Measurements from ENCODE around the gene FBXO27.

DNA sequence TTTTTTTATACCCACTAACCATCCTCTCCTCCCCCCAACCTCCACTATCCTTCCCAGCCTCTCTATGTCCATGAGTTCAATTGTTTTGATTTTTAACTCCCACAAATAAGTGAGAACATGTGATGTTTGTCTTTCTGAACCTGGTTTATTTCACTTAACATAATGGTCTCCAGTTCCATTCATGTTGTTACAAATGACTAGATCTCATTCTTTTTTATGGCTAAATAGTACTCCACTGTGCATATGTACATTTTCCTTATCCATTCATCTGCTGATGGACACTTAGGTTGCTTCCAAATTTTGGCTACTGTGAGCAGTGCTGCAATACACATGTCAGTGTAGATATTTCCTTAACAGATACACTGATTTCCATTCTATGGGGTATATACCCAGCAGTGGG, 27.0 kb upstream of the FBXO27 start:
- TF ChIP-seq CTCF (IDR thresholded peaks at IDR 0.05; ENCODE audit: low read depth, low read length, missing input control) (no peak), RAD21 (IDR thresholded peaks at IDR 0.05) (no peak), JUND (IDR thresholded peaks at IDR 0.05) (no peak), FOXA2 (IDR thresholded peaks at IDR 0.05) (no peak), GABPA (IDR thresholded peaks at IDR 0.05 in 1 of 2, conservative IDR thresholded peaks at IDR 0.05 in 1 of 2) (no peak), MAX (IDR thresholded peaks at IDR 0.05) (no peak), TAF1 (conservative IDR thresholded peaks at IDR 0.05) (no peak), YY1 (IDR thresholded peaks at IDR 0.05) (no peak), EGR1 (IDR thresholded peaks at IDR 0.05; ENCODE audit: low read depth in 2 of 2) (no peak), ATF3 (IDR thresholded peaks at IDR 0.05) (no peak), RXRA (IDR thresholded peaks at IDR 0.05) (no peak), HNF4G (IDR thresholded peaks at IDR 0.05) (no peak)
- TF ChIP-seq, protein P1, sequence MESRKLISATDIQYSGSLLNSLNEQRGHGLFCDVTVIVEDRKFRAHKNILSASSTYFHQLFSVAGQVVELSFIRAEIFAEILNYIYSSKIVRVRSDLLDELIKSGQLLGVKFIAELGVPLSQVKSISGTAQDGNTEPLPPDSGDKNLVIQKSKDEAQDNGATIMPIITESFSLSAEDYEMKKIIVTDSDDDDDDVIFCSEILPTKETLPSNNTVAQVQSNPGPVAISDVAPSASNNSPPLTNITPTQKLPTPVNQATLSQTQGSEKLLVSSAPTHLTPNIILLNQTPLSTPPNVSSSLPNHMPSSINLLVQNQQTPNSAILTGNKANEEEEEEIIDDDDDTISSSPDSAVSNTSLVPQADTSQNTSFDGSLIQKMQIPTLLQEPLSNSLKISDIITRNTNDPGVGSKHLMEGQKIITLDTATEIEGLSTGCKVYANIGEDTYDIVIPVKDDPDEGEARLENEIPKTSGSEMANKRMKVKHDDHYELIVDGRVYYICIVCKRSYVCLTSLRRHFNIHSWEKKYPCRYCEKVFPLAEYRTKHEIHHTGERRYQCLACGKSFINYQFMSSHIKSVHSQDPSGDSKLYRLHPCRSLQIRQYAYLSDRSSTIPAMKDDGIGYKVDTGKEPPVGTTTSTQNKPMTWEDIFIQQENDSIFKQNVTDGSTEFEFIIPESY (IDR thresholded peaks at IDR 0.05), result no peak
